ACC112 (cell line): ENCODE data around the gene UBE2O.
A peak's percentile ranks its signal among the peaks of the same experiment; 100 is the strongest.

ENCODE experiments used
- H2AFZ ChIP-seq: fragments of 200-600 bp; sonication (generic); one replicate; pipeline ENCODE4 v1.6.0; 2017; ENCODE audit warnings: antibody characterized with exemption, low read length; ENCODE audit not compliant: unreplicated experiment
- H3K27ac ChIP-seq: fragments of 200-600 bp; sonication (generic); 2 replicates; pipeline ENCODE4 v1.5.1; 2014; ENCODE audit warnings: low read depth, mild to moderate bottlenecking, antibody characterized with exemption, low read length, moderate library complexity
- H3K27me3 ChIP-seq: fragments of 200-600 bp; sonication (generic); 2 replicates; pipeline ENCODE4 v1.6.1; 2014; ENCODE audit warnings: mild to moderate bottlenecking, antibody characterized with exemption, low read length, moderate library complexity, mixed read lengths; ENCODE audit not compliant: insufficient read depth
- H3K36me3 ChIP-seq: fragments of 200-600 bp; sonication (generic); 2 replicates; pipeline ENCODE4 v1.6.1; 2016; ENCODE audit warnings: mild to moderate bottlenecking, antibody characterized with exemption, low read length, moderate library complexity, mixed read lengths; ENCODE audit not compliant: insufficient read depth
- H3K4me1 ChIP-seq: fragments of 200-600 bp; sonication (generic); one replicate; pipeline ENCODE4 v1.6.1; 2016; ENCODE audit warnings: low read length, mixed read lengths; ENCODE audit not compliant: insufficient read depth, unreplicated experiment, control insufficient read depth
- H3K4me3 ChIP-seq: fragments of 200-600 bp; sonication (generic); 2 replicates; pipeline ENCODE4 v1.5.1; 2014; ENCODE audit warnings: mild to moderate bottlenecking, low read depth, low read length
- H3K79me2 ChIP-seq: fragments of 200-600 bp; sonication (generic); one replicate; pipeline ENCODE4 v1.6.0; 2016; ENCODE audit warnings: low read length; ENCODE audit not compliant: control insufficient read depth, unreplicated experiment, insufficient read depth

Gene UBE2O

DNA sequence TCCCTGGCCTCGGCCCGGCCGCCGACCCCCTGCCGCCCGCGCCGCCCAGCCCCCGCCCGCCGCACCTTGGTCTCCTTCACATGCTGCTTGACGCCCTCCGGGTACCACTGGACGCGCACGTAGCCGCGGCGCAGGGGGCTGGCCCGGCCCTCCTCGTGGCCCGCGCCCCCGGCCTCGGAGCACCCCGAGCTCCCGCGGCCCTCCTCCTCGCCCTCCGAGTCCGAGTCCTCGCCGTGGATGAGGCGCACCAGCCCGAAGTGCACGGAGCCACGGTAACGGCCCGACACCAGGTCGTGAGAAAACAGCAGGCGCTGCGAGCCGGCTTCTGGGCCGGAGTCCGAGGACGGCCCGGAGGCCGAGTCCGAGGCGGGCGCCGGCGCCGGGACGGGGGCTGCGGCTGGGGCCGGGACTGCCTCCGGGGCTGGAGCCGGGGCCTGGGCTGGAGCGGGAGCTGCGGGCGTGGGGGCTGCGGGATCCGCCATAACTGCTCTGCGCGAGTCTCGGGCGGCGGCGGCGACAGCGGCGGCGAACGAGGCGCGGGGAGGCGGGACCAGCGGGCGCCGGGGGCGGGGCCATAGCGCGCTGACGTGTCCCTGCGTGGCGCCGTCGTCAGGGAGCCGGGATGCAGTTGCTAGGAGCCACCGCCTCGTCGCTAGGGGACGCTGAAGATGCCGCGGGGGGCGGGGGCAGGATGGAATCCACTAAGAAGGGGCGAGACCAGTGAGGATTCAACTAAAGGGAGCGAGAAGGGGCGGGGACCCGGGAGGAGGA lies at the start of gene UBE2O:
Gene UBE2O (minus strand): TSS at position 493 of the 771 bp plus-strand sequence. CDS start 11 bp downstream, at position 482.
- Histone ChIP-seq H3K4me3 (peak within 1 kb of the TSS; percentile 98), H3K27ac (peak within 1 kb of the TSS; percentile 40; the same call in 1 of the 2 replicates), H3K36me3 (no peaks in the 10 kb centered on the region), H3K4me1 (peaks cover 26% of the 10 kb centered on the region), H3K27me3 (no peaks in the 10 kb centered on the region), H2AFZ (peak within 1 kb of the TSS; percentile 90), H3K79me2 (peaks cover 50% of the 10 kb centered on the region)

GRCh38 chr17:76501827-76502307 lies 48.9 kb upstream of the UBE2O start:
- Histone ChIP-seq H3K27ac (peak overlapping the region; percentile 23; the same call in 1 of the 2 replicates), H3K4me3 (peak overlapping the region; percentile 91)

DNA sequence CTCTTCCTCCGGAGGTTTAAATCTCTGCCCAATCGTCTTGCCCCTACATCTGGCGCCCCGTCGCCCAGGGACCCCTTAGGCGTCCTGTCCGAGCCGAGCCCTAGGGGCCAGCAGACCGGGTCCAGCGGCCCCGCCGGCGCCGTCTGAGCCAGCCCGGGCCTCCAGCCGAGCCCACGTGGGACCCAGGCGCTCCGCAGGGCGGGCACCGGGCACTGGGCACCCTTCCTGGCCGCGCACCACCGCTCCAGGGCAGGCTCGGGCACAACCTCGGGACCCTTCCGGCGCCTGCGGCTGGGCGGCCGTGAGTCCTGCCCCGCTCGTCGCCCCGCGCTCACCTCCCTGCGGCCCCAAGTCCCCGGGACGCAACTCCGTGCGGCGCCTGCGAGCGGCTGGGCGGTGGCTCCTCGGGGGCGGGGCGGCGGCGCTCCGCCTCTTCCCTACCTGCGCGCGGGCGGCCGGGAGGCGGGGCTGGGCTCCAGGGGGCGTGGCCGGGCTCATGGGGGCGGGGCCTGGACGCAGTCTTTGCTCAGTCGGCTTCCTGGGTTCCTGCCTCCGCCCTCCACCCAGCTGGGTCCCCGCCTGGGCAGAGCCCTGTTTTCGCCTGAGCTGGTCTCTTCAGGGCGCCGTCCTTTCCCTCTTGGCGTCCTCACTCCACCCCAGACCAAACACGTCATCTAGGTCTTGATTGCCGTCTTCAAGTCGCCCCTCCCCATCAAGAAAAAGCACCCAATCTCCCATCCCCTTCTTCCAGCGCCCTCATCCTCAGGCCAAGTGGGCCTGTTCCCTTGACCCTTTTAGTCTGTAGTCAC lies 48.3 kb upstream of the UBE2O start, which contains the start of gene RHBDF2:
Gene RHBDF2 (minus strand): TSS at position 406 of the 809 bp plus-strand sequence. CDS start 19,899 bp downstream, outside the sequence.
- H3K4me3 ChIP-seq = peak within 1 kb of the TSS; percentile 91
- peaks cover 23% of the 10 kb centered on the region for H3K79me2 ChIP-seq
- peaks cover 39% of the 10 kb centered on the region for H3K4me1 ChIP-seq
- H3K27ac ChIP-seq = peak within 1 kb of the TSS; percentile 31; the same call in 1 of the 2 replicates
- no peaks in the 10 kb centered on the region for H3K27me3 ChIP-seq
- peak within 1 kb of the TSS; percentile 88 for H2AFZ ChIP-seq
- no peaks in the 10 kb centered on the region for H3K36me3 ChIP-seq

More at GRCh38 chr17:76501827-76502307, 48.9 kb upstream of the UBE2O start:
- H3K79me2 ChIP-seq = peaks cover 23% of the 10 kb centered on the region
- H2AFZ ChIP-seq = peak overlapping the region; percentile 88
- peaks cover 39% of the 10 kb centered on the region for H3K4me1 ChIP-seq
- H3K36me3 ChIP-seq = no peaks in the 10 kb centered on the region
- H3K27me3 ChIP-seq = no peaks in the 10 kb centered on the region

GRCh38 chr17:76500747-76501017 lies 47.7 kb upstream of the UBE2O start:
- Histone ChIP-seq H3K79me2 (peaks cover 23% of the 10 kb centered on the region), H3K27me3 (no peaks in the 10 kb centered on the region), H3K36me3 (no peaks in the 10 kb centered on the region), H2AFZ (peak overlapping the region; percentile 18), H3K27ac (peak overlapping the region; percentile 6; the same call in 1 of the 2 replicates), H3K4me3 (peak overlapping the region; percentile 91), H3K4me1 (peaks cover 39% of the 10 kb centered on the region)

GRCh38 chr17:76500074-76500746 lies 47.3 kb upstream of the UBE2O start:
- Histone ChIP-seq H3K36me3 (no peaks in the 10 kb centered on the region), H3K4me3 (peak overlapping the region; percentile 91), H2AFZ (no peak overlapping the region), H3K27me3 (no peaks in the 10 kb centered on the region), H3K4me1 (peaks cover 39% of the 10 kb centered on the region), H3K79me2 (peaks cover 23% of the 10 kb centered on the region), H3K27ac (peak overlapping the region; percentile 31; the same call in 1 of the 2 replicates)

DNA sequence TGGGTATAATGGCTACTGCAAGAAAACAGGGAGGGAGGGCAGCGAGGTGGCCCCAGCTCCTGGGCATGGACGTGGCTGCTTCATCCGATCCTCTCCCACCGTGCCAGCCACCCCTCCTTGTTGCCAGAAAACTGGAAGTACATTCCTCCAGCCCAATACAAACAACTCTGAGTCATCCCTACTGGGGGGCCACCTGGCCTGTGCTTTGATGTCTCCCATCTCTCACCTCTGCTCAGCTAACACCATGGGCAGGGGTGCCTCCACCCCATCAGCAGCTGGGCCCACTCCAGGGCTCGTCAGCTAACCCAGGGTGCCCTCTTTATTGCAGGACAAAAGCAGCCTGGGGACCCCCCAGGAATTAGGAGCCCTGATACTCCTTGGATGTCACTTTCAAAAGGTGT lies 46.3 kb upstream of the UBE2O start:
- Histone ChIP-seq H3K36me3 (no peaks in the 10 kb centered on the region), H3K27me3 (no peaks in the 10 kb centered on the region), H3K4me1 (peaks cover 39% of the 10 kb centered on the region), H3K79me2 (peaks cover 23% of the 10 kb centered on the region), H3K27ac (no peak overlapping the region), H2AFZ (no peak overlapping the region), H3K4me3 (0 out of 2 replicates have a peak overlapping the region, but pooled peaks have one; percentile 29)

DNA sequence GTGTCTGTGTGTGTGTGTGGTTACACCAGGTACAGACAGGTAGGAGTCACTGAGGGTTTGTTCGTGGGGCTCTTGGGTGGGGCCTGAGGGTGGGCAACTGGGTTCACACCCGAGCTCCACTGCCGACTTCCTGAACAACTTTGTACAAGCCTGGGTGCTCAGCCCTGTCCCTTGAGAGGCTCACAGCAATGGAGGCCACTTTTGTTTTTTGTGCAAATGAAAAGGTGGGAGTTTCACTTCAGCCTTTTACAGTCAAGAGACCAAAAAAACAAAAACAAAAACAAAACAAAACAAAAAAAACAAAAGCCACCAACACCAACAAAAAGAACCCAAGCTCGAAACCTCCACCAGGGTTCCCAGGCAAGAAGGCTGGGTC lies 45.9 kb upstream of the UBE2O start:
- peaks cover 43% of the 10 kb centered on the region for H3K4me1 ChIP-seq
- 0 out of 2 replicates have a peak overlapping the region, but pooled peaks have one; percentile 29 for H3K4me3 ChIP-seq
- no peaks in the 10 kb centered on the region for H3K36me3 ChIP-seq
- H3K27ac ChIP-seq = peak overlapping the region; percentile 42; the same call in 1 of the 2 replicates
- H3K79me2 ChIP-seq = peaks cover 23% of the 10 kb centered on the region
- H2AFZ ChIP-seq = no peak overlapping the region
- no peaks in the 10 kb centered on the region for H3K27me3 ChIP-seq

- 0 out of 2 replicates have a peak overlapping the region, but pooled peaks have one; percentile 10 for H3K4me3 ChIP-seq
- no peak overlapping the region for H2AFZ ChIP-seq
- H3K27ac ChIP-seq = peak overlapping the region; percentile 42; the same call in 1 of the 2 replicates
- H3K36me3 ChIP-seq = no peaks in the 10 kb centered on the region
- H3K4me1 ChIP-seq = peaks cover 49% of the 10 kb centered on the region
- H3K27me3 ChIP-seq = no peaks in the 10 kb centered on the region
- H3K79me2 ChIP-seq = peaks cover 23% of the 10 kb centered on the region
Observed at GRCh38 chr17:76497979-76498875, 45.3 kb upstream of the UBE2O start.

- Histone ChIP-seq H3K79me2 (peaks cover 23% of the 10 kb centered on the region), H3K4me1 (peaks cover 53% of the 10 kb centered on the region), H3K27ac (peak overlapping the region; percentile 10; the same call in 1 of the 2 replicates), H3K27me3 (no peaks in the 10 kb centered on the region), H3K36me3 (no peaks in the 10 kb centered on the region), H2AFZ (no peak overlapping the region), H3K4me3 (no peak overlapping the region)
Observed at GRCh38 chr17:76497699-76497978, 44.7 kb upstream of the UBE2O start.
